ENCODE results near the gene SYPL2. TPM values are rescaled to one million over a fixed set of nuclear protein-coding genes. Genes with fewer than 3 reads are reported as not detected.

The SYPL2 gene
- total RNA-seq, 2 experiments from 2014 or later, result not detected

DNA sequence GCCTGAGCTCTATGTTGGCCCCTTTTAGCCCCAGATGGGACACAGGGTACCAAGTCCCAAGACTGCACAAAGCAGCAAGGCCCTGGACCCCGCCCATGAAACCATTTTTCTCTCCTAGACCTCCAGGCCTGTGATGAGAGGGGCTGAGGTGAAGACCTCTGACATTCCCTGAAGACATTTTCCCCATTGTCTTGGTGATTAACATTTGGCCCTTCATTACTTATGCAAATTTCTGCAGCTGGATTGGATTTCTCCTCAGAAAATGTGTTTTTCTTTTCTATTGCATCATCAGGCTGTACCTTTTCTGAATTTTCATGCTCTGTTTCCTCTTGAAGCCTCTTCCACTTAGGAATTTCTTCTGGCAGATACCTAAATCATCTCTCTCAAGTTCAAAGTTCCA, 31.9 kb upstream of the SYPL2 start:
- H3K4me2 ChIP-seq (ENCODE audit: low read length), result no peak overlapping the region
- no peaks in the 10 kb centered on the region for H4K20me1 ChIP-seq (ENCODE audit: insufficient read depth, low read length)
- BruUV-seq (replicated peaks), result no TSS peak
- ChIA-PET CTCF (ENCODE audit: unreplicated experiment) (no interaction called here), POLR2A (no interaction called here)
- H3K79me2 ChIP-seq (ENCODE audit: insufficient read depth, low read depth, low read length), result no peaks in the 10 kb centered on the region
- TF ChIP-seq EZH2phosphoT487 (IDR thresholded peaks at IDR 0.05; ENCODE audit: borderline replicate concordance, low read depth, low read length), result no peak
- no peak overlapping the region for H3K4me3 ChIP-seq (ENCODE audit: low read depth, low read length, poor library complexity, severe bottlenecking)
- no peaks in the 10 kb centered on the region for H3K4me1 ChIP-seq (ENCODE audit: insufficient read depth, low read length, poor library complexity, severe bottlenecking)
- intact Hi-C loops (cut with micrococcal nuclease; ENCODE audit: unreplicated experiment), result no loop called here
- peaks cover 15% of the 10 kb centered on the region; the same call in 1 of the 2 replicates for H3K9me3 ChIP-seq (ENCODE audit: low read length)
- H3K27ac ChIP-seq (ENCODE audit: low read depth, low read length, poor library complexity, severe bottlenecking), result no peak overlapping the region
- H3K9me2 ChIP-seq (ENCODE audit: insufficient read depth, low read length), result no peaks in the 10 kb centered on the region
- no peak for DNase-seq (ENCODE audit: low spot score)
- no peaks in the 10 kb centered on the region for H3K36me3 ChIP-seq (ENCODE audit: insufficient read depth, low read length)
- H2AFZ ChIP-seq (ENCODE audit: low read length), result no peak overlapping the region

DNA sequence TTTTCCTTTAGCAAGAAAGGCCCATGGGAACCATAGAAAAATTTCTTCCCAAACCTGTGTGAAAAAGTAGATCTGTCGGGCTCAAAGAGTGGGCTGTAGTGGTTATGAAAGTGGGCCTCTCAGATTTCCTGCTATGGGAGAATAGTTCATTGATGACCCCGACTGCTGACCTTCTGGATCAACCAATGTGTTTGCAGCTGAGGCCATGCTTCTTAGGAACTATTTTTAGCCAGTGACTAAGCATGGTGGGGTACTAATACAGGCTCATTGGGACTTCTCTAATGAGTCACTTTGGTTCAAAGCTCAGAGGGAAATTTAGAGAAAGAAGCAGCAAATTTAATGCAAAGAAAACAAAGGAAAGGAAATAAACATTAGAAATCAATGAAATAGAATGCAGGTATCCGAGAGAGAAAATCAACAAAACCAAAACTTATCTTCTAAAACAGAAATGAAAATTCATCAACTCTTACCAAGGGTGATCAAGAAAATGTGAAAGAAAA, 27.5 kb upstream of the SYPL2 start:
- BruUV-seq (replicated peaks), result no TSS peak
- Histone ChIP-seq H3K9me2 (ENCODE audit: insufficient read depth, low read length) (no peaks in the 10 kb centered on the region), H4K20me1 (ENCODE audit: insufficient read depth, low read length) (no peaks in the 10 kb centered on the region), H3K79me2 (ENCODE audit: insufficient read depth, low read depth, low read length) (no peaks in the 10 kb centered on the region), H3K4me3 (ENCODE audit: low read depth, low read length, poor library complexity, severe bottlenecking) (no peak overlapping the region), H3K4me1 (ENCODE audit: insufficient read depth, low read length, poor library complexity, severe bottlenecking) (no peaks in the 10 kb centered on the region), H3K9me3 (ENCODE audit: low read length) (0 out of 2 replicates have a peak, but pooled peaks cover 7% of the 10 kb centered on the region), H2AFZ (ENCODE audit: low read length) (no peak overlapping the region), H3K4me2 (ENCODE audit: low read length) (no peak overlapping the region), H3K36me3 (ENCODE audit: insufficient read depth, low read length) (no peaks in the 10 kb centered on the region), H3K27ac (ENCODE audit: low read depth, low read length, poor library complexity, severe bottlenecking) (no peak overlapping the region)
- no peak for DNase-seq (ENCODE audit: low spot score)
- no peak for TF ChIP-seq EZH2phosphoT487 (IDR thresholded peaks at IDR 0.05; ENCODE audit: borderline replicate concordance, low read depth, low read length)
- TF ChIP-seq, protein P1, sequence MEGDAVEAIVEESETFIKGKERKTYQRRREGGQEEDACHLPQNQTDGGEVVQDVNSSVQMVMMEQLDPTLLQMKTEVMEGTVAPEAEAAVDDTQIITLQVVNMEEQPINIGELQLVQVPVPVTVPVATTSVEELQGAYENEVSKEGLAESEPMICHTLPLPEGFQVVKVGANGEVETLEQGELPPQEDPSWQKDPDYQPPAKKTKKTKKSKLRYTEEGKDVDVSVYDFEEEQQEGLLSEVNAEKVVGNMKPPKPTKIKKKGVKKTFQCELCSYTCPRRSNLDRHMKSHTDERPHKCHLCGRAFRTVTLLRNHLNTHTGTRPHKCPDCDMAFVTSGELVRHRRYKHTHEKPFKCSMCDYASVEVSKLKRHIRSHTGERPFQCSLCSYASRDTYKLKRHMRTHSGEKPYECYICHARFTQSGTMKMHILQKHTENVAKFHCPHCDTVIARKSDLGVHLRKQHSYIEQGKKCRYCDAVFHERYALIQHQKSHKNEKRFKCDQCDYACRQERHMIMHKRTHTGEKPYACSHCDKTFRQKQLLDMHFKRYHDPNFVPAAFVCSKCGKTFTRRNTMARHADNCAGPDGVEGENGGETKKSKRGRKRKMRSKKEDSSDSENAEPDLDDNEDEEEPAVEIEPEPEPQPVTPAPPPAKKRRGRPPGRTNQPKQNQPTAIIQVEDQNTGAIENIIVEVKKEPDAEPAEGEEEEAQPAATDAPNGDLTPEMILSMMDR (conservative IDR thresholded peaks at IDR 0.05; ENCODE audit: low read length), result no peak
- intact Hi-C loops (cut with micrococcal nuclease; ENCODE audit: unreplicated experiment), result no loop called here
- CTCF ChIA-PET (ENCODE audit: unreplicated experiment), result no interaction called here
- POLR2A ChIA-PET, result interaction anchor here (0.6 kb wide), 1 partner anchor 21 kb away, joined by 3 read pairs; no protein-coding TSS in a partner anchor

DNA sequence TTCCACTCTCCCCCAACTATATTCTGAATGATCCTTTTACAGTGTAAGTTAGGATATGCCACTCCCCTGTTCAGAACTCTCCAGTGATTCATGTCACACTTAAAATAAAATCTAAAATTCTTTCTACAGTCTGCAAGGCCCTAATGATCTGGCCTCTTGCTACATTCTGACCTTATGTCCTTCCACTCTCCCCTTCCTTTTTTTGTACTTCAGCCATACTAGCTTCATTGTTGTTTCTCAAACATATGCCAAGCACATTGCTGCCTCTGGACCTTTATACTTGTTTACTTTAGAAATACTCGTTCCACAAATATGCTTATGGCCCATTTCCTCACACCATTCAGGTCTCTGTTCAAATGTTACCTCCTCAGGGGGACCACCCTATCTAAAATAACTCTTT, 25.3 kb upstream of the SYPL2 start:
- TF ChIP-seq, protein P1 (conservative IDR thresholded peaks at IDR 0.05; ENCODE audit: low read length), result no peak
- no peak for TF ChIP-seq EZH2phosphoT487 (IDR thresholded peaks at IDR 0.05; ENCODE audit: borderline replicate concordance, low read depth, low read length)
- Histone ChIP-seq H3K79me2 (ENCODE audit: insufficient read depth, low read depth, low read length) (no peaks in the 10 kb centered on the region), H4K20me1 (ENCODE audit: insufficient read depth, low read length) (no peaks in the 10 kb centered on the region), H3K4me3 (ENCODE audit: low read depth, low read length, poor library complexity, severe bottlenecking) (no peak overlapping the region), H3K27ac (ENCODE audit: low read depth, low read length, poor library complexity, severe bottlenecking) (no peak overlapping the region), H3K9me3 (ENCODE audit: low read length) (0 out of 2 replicates have a peak, but pooled peaks cover 6% of the 10 kb centered on the region), H2AFZ (ENCODE audit: low read length) (no peak overlapping the region), H3K36me3 (ENCODE audit: insufficient read depth, low read length) (no peaks in the 10 kb centered on the region), H3K9me2 (ENCODE audit: insufficient read depth, low read length) (no peaks in the 10 kb centered on the region), H3K4me2 (ENCODE audit: low read length) (no peak overlapping the region), H3K4me1 (ENCODE audit: insufficient read depth, low read length, poor library complexity, severe bottlenecking) (no peaks in the 10 kb centered on the region)
- intact Hi-C loops (cut with micrococcal nuclease; ENCODE audit: unreplicated experiment), result no loop called here
- CTCF ChIA-PET (ENCODE audit: unreplicated experiment), result no interaction called here
- BruUV-seq (replicated peaks), result no TSS peak
- POLR2A ChIA-PET, result interaction anchor here (0.6 kb wide), 1 partner anchor 13 kb away, joined by 3 read pairs; no protein-coding TSS in a partner anchor
- no peak for DNase-seq (ENCODE audit: low spot score)
